H9 (cell line): ENCODE data around the gene DMAP1. TPM values are rescaled to one million over a fixed set of nuclear protein-coding genes. Genes with fewer than 3 reads are reported as not detected.
"Not testable (repeated sequence)": the region's sequence is repeated elsewhere in the genome, so short reads cannot be mapped to it uniquely, and the experiment has no call there.

Experiments
- DNase-seq: peaks from one replicate; pipeline ENCODE4 v3.0.0-alpha.2; 2017
- H2AFZ ChIP-seq: one replicate; pipeline ENCODE4 v1.6.1; 2013; ENCODE audit warnings: mild to moderate bottlenecking, low read length, control low read depth, moderate library complexity
- H2AK5ac ChIP-seq: 2 replicates; pipeline ENCODE4 v1.6.1; 2013; ENCODE audit warnings: low read length, control low read depth, mixed read lengths; ENCODE audit not compliant: insufficient read length
- H2BK120ac ChIP-seq: one replicate; pipeline ENCODE4 v1.6.1; 2013; ENCODE audit warnings: low read depth, mild to moderate bottlenecking, low read length, control low read depth, inconsistent platforms; ENCODE audit not compliant: poor library complexity, severe bottlenecking
- H2BK12ac ChIP-seq: 2 replicates; pipeline ENCODE4 v1.6.1; 2013; ENCODE audit warnings: low read length, control low read depth, mixed read lengths, low read depth; ENCODE audit not compliant: insufficient read length
- H2BK15ac ChIP-seq: 2 replicates; pipeline ENCODE4 v1.6.1; 2013; ENCODE audit warnings: low read depth, low read length, control low read depth
- H2BK20ac ChIP-seq: one replicate; pipeline ENCODE4 v1.6.1; 2013; ENCODE audit warnings: low read depth, mild to moderate bottlenecking, low read length, control low read depth, inconsistent platforms; ENCODE audit not compliant: poor library complexity, severe bottlenecking
- H2BK5ac ChIP-seq: 2 replicates; pipeline ENCODE4 v1.6.1; 2013; ENCODE audit warnings: low read length, control low read depth, mixed read lengths; ENCODE audit not compliant: insufficient read length
- H3K14ac ChIP-seq: 2 replicates; pipeline ENCODE4 v1.6.1; 2013; ENCODE audit warnings: low read length, control low read depth; ENCODE audit not compliant: insufficient read depth
- H3K18ac ChIP-seq: 2 replicates; pipeline ENCODE4 v1.6.1; 2013; ENCODE audit warnings: low read depth, mild to moderate bottlenecking, mixed read lengths, low read length, control low read depth; ENCODE audit not compliant: insufficient read length
- H3K23ac ChIP-seq: 2 replicates; pipeline ENCODE4 v1.6.1; 2013; ENCODE audit warnings: low read length, control low read depth, mixed read lengths, low read depth; ENCODE audit not compliant: insufficient read length
- H3K23me2 ChIP-seq: 2 replicates; pipeline ENCODE4 v1.6.1; 2013; ENCODE audit warnings: low read depth, mild to moderate bottlenecking, mixed read lengths, low read length, control low read depth; ENCODE audit not compliant: insufficient read length, poor library complexity, severe bottlenecking
- H3K27ac ChIP-seq: 2 replicates; pipeline ENCODE4 v1.5.1; 2013; ENCODE audit warnings: low read length, control low read depth, mixed read lengths, low read depth; ENCODE audit not compliant: insufficient read length
- H3K27me3 ChIP-seq: 2 replicates; pipeline ENCODE4 v1.6.1; 2013; ENCODE audit warnings: low read length, control low read depth, inconsistent platforms; ENCODE audit not compliant: insufficient read depth
- H3K4ac ChIP-seq: 2 replicates; pipeline ENCODE4 v1.6.1; 2013; ENCODE audit warnings: low read depth, mild to moderate bottlenecking, control low read depth, inconsistent platforms, low read length, moderate library complexity
- H3K4me1 ChIP-seq: 2 replicates; pipeline ENCODE4 v1.6.1; 2013; ENCODE audit warnings: low read length, control low read depth, inconsistent platforms; ENCODE audit not compliant: insufficient read depth
- H3K4me2 ChIP-seq: 2 replicates; pipeline ENCODE4 v1.6.1; 2013; ENCODE audit warnings: low read length, control low read depth, mixed read lengths; ENCODE audit not compliant: insufficient read length, insufficient read depth
- H3K56ac ChIP-seq: 2 replicates; pipeline ENCODE4 v1.6.1; 2013; ENCODE audit warnings: low read depth, mild to moderate bottlenecking, mixed read lengths, low read length, control low read depth; ENCODE audit not compliant: insufficient read length
- H3K79me1 ChIP-seq: 2 replicates; pipeline ENCODE4 v1.6.1; 2013; ENCODE audit warnings: low read depth, mild to moderate bottlenecking, moderate library complexity, low read length, control low read depth, inconsistent platforms; ENCODE audit not compliant: insufficient read depth, poor library complexity, severe bottlenecking
- H3K79me2 ChIP-seq: 2 replicates; pipeline ENCODE4 v1.6.1; 2013; ENCODE audit warnings: low read length, control low read depth, inconsistent platforms; ENCODE audit not compliant: insufficient read depth
- H3K9ac ChIP-seq: 2 replicates; pipeline ENCODE4 v1.6.1; 2013; ENCODE audit warnings: low read length, control low read depth, mixed read lengths; ENCODE audit not compliant: insufficient read length; ENCODE audit errors: extremely low read depth
- H3K9me3 ChIP-seq: one replicate; pipeline ENCODE4 v1.6.1; 2013; ENCODE audit warnings: low read depth, low read length, inconsistent platforms; ENCODE audit not compliant: control insufficient read depth
- H3T11ph ChIP-seq: one replicate; pipeline ENCODE4 v1.6.1; 2013; ENCODE audit warnings: mild to moderate bottlenecking, low read length, control low read depth, inconsistent platforms
- H4K20me1 ChIP-seq: one replicate; pipeline ENCODE4 v1.6.1; 2013; ENCODE audit not compliant: control insufficient read depth, insufficient read length, insufficient read depth
- H4K5ac ChIP-seq: 2 replicates; pipeline ENCODE4 v1.6.1; 2013; ENCODE audit warnings: low read depth, mild to moderate bottlenecking, mixed read lengths, low read length, control low read depth; ENCODE audit not compliant: insufficient read length
- H4K8ac ChIP-seq: replicated peaks from 2 replicates; pipeline ENCODE4 v1.6.1; 2013; ENCODE audit warnings: low read length, control low read depth, mixed read lengths, low read depth; ENCODE audit not compliant: insufficient read length
- H4K91ac ChIP-seq: 2 replicates; pipeline ENCODE4 v1.6.1; 2013; ENCODE audit warnings: low read depth, mild to moderate bottlenecking, moderate library complexity, mixed read lengths, low read length, control low read depth; ENCODE audit not compliant: insufficient read length
- H3K27ac Mint-ChIP-seq, 3 experiments: 2 replicates in 2 of 3; 3 replicates in 1 of 3; pipeline ENCODE4 v1.8.0; 2020 to 2021; ENCODE audit warnings: mixed read lengths in 3 of 3, mild to moderate bottlenecking in 1 of 3, moderate library complexity in 1 of 3
- H3K27me3 Mint-ChIP-seq: 2 replicates; pipeline ENCODE4 v1.8.0; 2021; ENCODE audit warnings: low read depth, mild to moderate bottlenecking, moderate library complexity, mixed read lengths
- H3K36me3 Mint-ChIP-seq, 3 experiments: 2 replicates in 2 of 3; 3 replicates in 1 of 3; pipeline ENCODE4 v1.8.0; 2020 to 2021; ENCODE audit warnings: low read depth in 3 of 3, mixed read lengths in 3 of 3; ENCODE audit not compliant: insufficient read depth in 1 of 3
- H3K4me1 Mint-ChIP-seq, 2 experiments: 2 replicates each; pipeline ENCODE4 v1.8.0; 2020; ENCODE audit warnings: mixed read lengths in 2 of 2
- H3K4me3 Mint-ChIP-seq, 2 experiments: 2 replicates in 1 of 2; 3 replicates in 1 of 2; pipeline ENCODE4 v1.8.0; 2020 to 2021; ENCODE audit warnings: mild to moderate bottlenecking in 2 of 2, mixed read lengths in 2 of 2, moderate library complexity in 1 of 2
- H3K9me3 Mint-ChIP-seq, 2 experiments: 2 replicates in 1 of 2; 3 replicates in 1 of 2; pipeline ENCODE4 v1.8.0; 2020; ENCODE audit warnings: mild to moderate bottlenecking in 2 of 2, mixed read lengths in 2 of 2, moderate library complexity in 1 of 2
- CTCF ChIP-seq: fragments of 200-600 bp; sonication (generic); conservative IDR thresholded peaks from 3 replicates; pipeline ENCODE4 v1.8.0; 2021; ENCODE audit warnings: antibody characterized with exemption, mild to moderate bottlenecking
- WGBS: extraction: QIAGEN DNeasy Blood & Tissue Kit; methylation state at CpG from one replicate; pipeline ENCODE4 v1.1.7; 2013; ENCODE audit warnings: missing lambda C conversion rate, low lambda C conversion rate, mixed read lengths; ENCODE audit not compliant: insufficient read length; ENCODE audit errors: extremely low coverage; 5-methylcytosine and 5-hydroxymethylcytosine counted together
- total RNA-seq: library from RNA; stranded (reverse); gene quantifications from 2 replicates; pipeline ENCODE4 v1.2.1, GENCODE V29; 2021

DMAP1 gene
- total RNA-seq, 1 experiment from 2014 or later, result 55.3 TPM

GRCh38 chr1:44200336-44200735, 12.9 kb upstream of the DMAP1 start:
- Histone ChIP-seq H4K91ac (no peak overlapping the region), H3K4me2 (no peak overlapping the region), H4K20me1 (no peaks in the 10 kb centered on the region), H3K27me3 (no peaks in the 10 kb centered on the region), H3K9ac (no peak overlapping the region), H2AK5ac (no peak overlapping the region), H3K79me1 (no peaks in the 10 kb centered on the region), H2BK5ac (no peak overlapping the region), H3K23ac (no peak overlapping the region), H4K5ac (no peak overlapping the region), H3K9me3 (no peaks in the 10 kb centered on the region), H2BK15ac (no peak overlapping the region), H2BK12ac (no peak overlapping the region), H2BK120ac (no peak overlapping the region), H3K14ac (no peak overlapping the region), H3K4me1 (no peaks in the 10 kb centered on the region), H3K23me2 (no peaks in the 10 kb centered on the region), H2BK20ac (no peak overlapping the region), H2AFZ (no peak overlapping the region), H3K4ac (no peak overlapping the region), H3K79me2 (no peaks in the 10 kb centered on the region), H3K27ac (no peak overlapping the region), H4K8ac (no peak overlapping the region), H3T11ph (no peak overlapping the region), H3K18ac (no peak overlapping the region), H3K56ac (no peak overlapping the region)
- TF ChIP-seq CTCF, result no peak
- Mint-ChIP-seq H3K27me3 (peaks cover 4% of the 10 kb centered on the region), H3K4me1 (0 out of 4 replicates have a peak, but pooled peaks cover 0 to 3% of the 10 kb centered on the region in 2 experiments), H3K9me3 (no peaks in the 10 kb centered on the region), H3K27ac (no peak overlapping the region), H3K4me3 (no peak overlapping the region), H3K36me3 (no peaks in the 10 kb centered on the region)
- WGBS, result no CpG with 5 or more reads among the region's 8 CpGs
- no peak for DNase-seq

GRCh38 chr1:44206545-44206944, 6.7 kb upstream of the DMAP1 start:
- H2BK120ac ChIP-seq, H2BK12ac ChIP-seq, H3K23me2 ChIP-seq, DNase-seq, H3K9me3 Mint-ChIP-seq, H3T11ph ChIP-seq, H3K79me1 ChIP-seq, H3K18ac ChIP-seq, H3K27me3 ChIP-seq, H4K91ac ChIP-seq, H3K27ac ChIP-seq, H2AFZ ChIP-seq, H3K79me2 ChIP-seq, H3K4me2 ChIP-seq, H4K8ac ChIP-seq, H3K23ac ChIP-seq, H3K9me3 ChIP-seq, H3K4me1 ChIP-seq, H3K14ac ChIP-seq, H3K56ac ChIP-seq, H2BK20ac ChIP-seq, H3K4me3 Mint-ChIP-seq, H4K5ac ChIP-seq, H3K36me3 Mint-ChIP-seq, H3K4me1 Mint-ChIP-seq, H3K9ac ChIP-seq, H3K27ac Mint-ChIP-seq, H2AK5ac ChIP-seq, H3K4ac ChIP-seq, H2BK5ac ChIP-seq, H4K20me1 ChIP-seq, H2BK15ac ChIP-seq: not testable (repeated sequence)
- WGBS, result no CpG with 5 or more reads among the region's 5 CpGs
- H3K27me3 Mint-ChIP-seq, result peaks cover 10% of the 10 kb centered on the region
